ENCODE results near the gene PAPPA. TPM values are rescaled to one million over a fixed set of nuclear protein-coding genes. Genes with fewer than 3 reads are reported as not detected.

Gene PAPPA
- total and polyA plus RNA-seq, 2 of the 8 experiments (the other 6 are each of a cell fraction or from before 2014, with no cell fraction given): 0.18 to 0.63 TPM

GRCh38 chr9:116345393-116345792 is 191.8 kb downstream of the PAPPA start (continued):
- TF ChIP-seq CHD7 (IDR thresholded peaks at IDR 0.05; ENCODE audit: insufficient replicate concordance, low read length) (no peak), YY1 (IDR thresholded peaks at IDR 0.05; ENCODE audit: low read depth, low read length) (no peak), KDM5A (IDR thresholded peaks at IDR 0.05; ENCODE audit: low read length) (no peak), TAF7 (optimal IDR thresholded peaks at IDR 0.05; ENCODE audit: borderline replicate concordance, low read depth, low read length) (no peak), ATF3 (IDR thresholded peaks at IDR 0.05; ENCODE audit: insufficient read depth, low read depth, low read length) (no peak), SIX5 (IDR thresholded peaks at IDR 0.05; ENCODE audit: low read depth, low read length) (no peak), CTCF (IDR thresholded peaks at IDR 0.05; ENCODE audit: control extremely low read depth in 1 of 3, insufficient read depth in 1 of 3, low read depth in 1 of 3, low read length in 3 of 3) (no peak), RNF2 (IDR thresholded peaks at IDR 0.05; ENCODE audit: borderline replicate concordance, low read depth, low read length, missing control alignments, poor library complexity, severe bottlenecking) (no peak)

Measured in H1 (cell line).